DND-41 (cell line): Measurements from ENCODE around the gene SH2D3A.
"Not testable (repeated sequence)": the region's sequence is repeated elsewhere in the genome, so short reads cannot be mapped to it uniquely, and the experiment has no call there.

ENCODE experiments used
- ATAC-seq: fragments of 200-7000 bp; cut with Tn5 transposase; 3 replicates; pipeline ENCODE4 v1.9.1; 2021; ENCODE audit warnings: low read depth; ENCODE audit not compliant: insufficient read depth
- DNase-seq: peaks from one replicate; pipeline ENCODE4 v3.0.0-alpha.2; 2020
- H2AFZ ChIP-seq: 2 replicates; pipeline ENCODE4 v1.6.0; 2012; ENCODE audit warnings: low read depth, low read length
- H3K27ac ChIP-seq: 2 replicates; pipeline ENCODE4 v1.5.1; 2012; ENCODE audit warnings: low read length, inconsistent platforms
- H3K27me3 ChIP-seq: fragments of 200-600 bp; sonication (generic); 2 replicates; pipeline ENCODE4 v1.6.0; 2012; ENCODE audit warnings: low read length, mild to moderate bottlenecking, inconsistent platforms; ENCODE audit not compliant: insufficient read depth, poor library complexity
- H3K36me3 ChIP-seq: 2 replicates; pipeline ENCODE4 v1.5.1; 2012; ENCODE audit warnings: low read length, inconsistent platforms; ENCODE audit not compliant: insufficient read depth
- H3K4me1 ChIP-seq: 2 replicates; pipeline ENCODE4 v1.5.1; 2012; ENCODE audit warnings: mild to moderate bottlenecking, low read length; ENCODE audit not compliant: insufficient read depth
- H3K4me2 ChIP-seq: 2 replicates; pipeline ENCODE4 v1.6.0; 2012; ENCODE audit warnings: mild to moderate bottlenecking, moderate library complexity, low read length, inconsistent platforms; ENCODE audit not compliant: insufficient read depth
- H3K4me3 ChIP-seq, 2 experiments: fragments of 200-600 bp in 1 of 2; shearing (Covaris generic) in 1 of 2; 2 replicates each; pipeline ENCODE4 v1.5.1; 2012 to 2016; ENCODE audit warnings: inconsistent platforms in 2 of 2, low read length in 2 of 2, mild to moderate bottlenecking in 2 of 2, low read depth in 1 of 2, moderate library complexity in 1 of 2
- H3K79me2 ChIP-seq: 2 replicates; pipeline ENCODE4 v1.6.0; 2012; ENCODE audit warnings: low read length, inconsistent platforms; ENCODE audit not compliant: insufficient read depth
- H3K9ac ChIP-seq: 2 replicates; pipeline ENCODE4 v1.6.0; 2012; ENCODE audit warnings: low read depth, mild to moderate bottlenecking, inconsistent platforms, low read length, moderate library complexity
- H3K9me3 ChIP-seq: 2 replicates; pipeline ENCODE4 v1.5.1; 2012; ENCODE audit warnings: low read length, moderate library complexity, mild to moderate bottlenecking, inconsistent platforms; ENCODE audit not compliant: insufficient read depth, severe bottlenecking
- H4K20me1 ChIP-seq: 2 replicates; pipeline ENCODE4 v1.6.0; 2012; ENCODE audit warnings: low read length; ENCODE audit not compliant: insufficient read depth
- EZH2 ChIP-seq: IDR thresholded peaks from 3 replicates; pipeline ENCODE4 v1.6.1; 2012; ENCODE audit warnings: borderline replicate concordance, low read depth, mild to moderate bottlenecking, moderate library complexity, low read length, inconsistent platforms; ENCODE audit not compliant: severe bottlenecking
- TF ChIP-seq, protein P1 (sequence below): IDR thresholded peaks from 2 replicates; pipeline ENCODE4 v1.5.1; 2012; ENCODE audit warnings: borderline replicate concordance, low read length, moderate library complexity, mild to moderate bottlenecking; ENCODE audit not compliant: poor library complexity, severe bottlenecking; ENCODE audit errors: extremely low read depth

Gene SH2D3A

DNA sequence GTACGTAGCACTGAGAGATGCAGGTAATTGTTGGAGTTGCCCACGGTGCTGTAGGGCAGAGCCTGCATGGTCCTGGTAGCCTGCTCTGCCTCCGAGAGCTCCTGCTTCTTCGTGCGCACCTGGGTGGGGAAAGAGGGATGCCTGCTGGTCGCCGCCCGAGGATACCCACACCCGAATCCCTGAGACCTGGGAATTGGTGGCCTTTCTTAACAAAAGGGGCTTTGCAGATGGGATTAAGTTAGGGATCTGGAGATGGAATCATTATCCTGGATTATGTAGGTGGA is 56.2 kb downstream of the SH2D3A start:
- no peaks in the 10 kb centered on the region for H4K20me1 ChIP-seq
- no peaks in the 10 kb centered on the region for H3K79me2 ChIP-seq
- DNase-seq = no peak
- ATAC-seq = no peak
- no peak overlapping the region for H3K9ac ChIP-seq
- no peak overlapping the region for H3K4me3 ChIP-seq
- H3K27ac ChIP-seq = no peak overlapping the region
- H2AFZ ChIP-seq = no peak overlapping the region
- H3K9me3 ChIP-seq = no peaks in the 10 kb centered on the region
- H3K36me3 ChIP-seq = no peaks in the 10 kb centered on the region
- no peaks in the 10 kb centered on the region for H3K27me3 ChIP-seq
- TF ChIP-seq, protein P1, sequence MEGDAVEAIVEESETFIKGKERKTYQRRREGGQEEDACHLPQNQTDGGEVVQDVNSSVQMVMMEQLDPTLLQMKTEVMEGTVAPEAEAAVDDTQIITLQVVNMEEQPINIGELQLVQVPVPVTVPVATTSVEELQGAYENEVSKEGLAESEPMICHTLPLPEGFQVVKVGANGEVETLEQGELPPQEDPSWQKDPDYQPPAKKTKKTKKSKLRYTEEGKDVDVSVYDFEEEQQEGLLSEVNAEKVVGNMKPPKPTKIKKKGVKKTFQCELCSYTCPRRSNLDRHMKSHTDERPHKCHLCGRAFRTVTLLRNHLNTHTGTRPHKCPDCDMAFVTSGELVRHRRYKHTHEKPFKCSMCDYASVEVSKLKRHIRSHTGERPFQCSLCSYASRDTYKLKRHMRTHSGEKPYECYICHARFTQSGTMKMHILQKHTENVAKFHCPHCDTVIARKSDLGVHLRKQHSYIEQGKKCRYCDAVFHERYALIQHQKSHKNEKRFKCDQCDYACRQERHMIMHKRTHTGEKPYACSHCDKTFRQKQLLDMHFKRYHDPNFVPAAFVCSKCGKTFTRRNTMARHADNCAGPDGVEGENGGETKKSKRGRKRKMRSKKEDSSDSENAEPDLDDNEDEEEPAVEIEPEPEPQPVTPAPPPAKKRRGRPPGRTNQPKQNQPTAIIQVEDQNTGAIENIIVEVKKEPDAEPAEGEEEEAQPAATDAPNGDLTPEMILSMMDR = no peak
- no peak for TF ChIP-seq EZH2
- no peaks in the 10 kb centered on the region for H3K4me1 ChIP-seq
- no peak overlapping the region for H3K4me2 ChIP-seq

DNA sequence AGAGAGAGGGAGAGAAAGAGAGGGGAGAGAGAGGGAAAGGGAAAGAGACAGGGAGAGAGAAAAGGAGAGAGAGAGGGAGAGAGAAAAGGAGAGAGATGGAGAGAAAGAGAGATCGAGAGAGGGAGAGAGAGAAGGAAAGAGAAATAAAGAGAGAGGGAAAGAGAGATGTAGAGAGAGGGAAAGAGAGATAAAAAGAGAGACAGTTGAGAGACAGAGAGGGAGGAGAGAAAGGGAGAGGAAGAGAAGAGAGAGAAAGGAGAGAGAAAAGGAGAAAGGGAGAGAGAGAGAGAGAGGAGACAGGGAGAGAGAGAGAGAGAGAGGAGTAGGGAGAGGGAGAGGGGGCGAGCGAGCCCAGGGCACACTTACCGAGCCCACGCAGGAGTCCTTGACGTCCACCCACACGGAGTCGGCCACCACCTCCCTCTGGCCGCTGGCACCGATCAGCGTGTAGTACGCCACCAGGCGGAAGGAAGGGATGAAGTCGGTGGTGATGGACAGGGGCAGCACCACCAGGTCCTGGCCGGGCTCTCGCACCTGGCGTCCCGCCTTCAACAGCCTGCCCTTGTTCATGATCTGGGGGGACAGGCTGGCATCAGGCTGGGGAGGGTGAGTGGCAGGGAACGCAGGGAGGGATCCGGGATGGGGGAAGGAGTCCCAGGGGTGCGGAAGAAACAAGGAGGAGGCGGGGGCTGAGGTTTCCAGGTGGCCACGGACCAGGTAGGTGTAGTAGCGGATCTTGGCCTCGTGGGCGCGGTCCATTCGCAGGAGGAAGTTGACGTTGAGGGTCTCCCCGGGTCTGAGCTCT is 56.8 kb downstream of the SH2D3A start:
- no peak for DNase-seq
- Histone ChIP-seq H3K36me3 (no peaks in the 10 kb centered on the region), H2AFZ (no peak overlapping the region), H3K27ac (no peak overlapping the region), H3K4me3 (no peak overlapping the region), H3K9me3 (no peaks in the 10 kb centered on the region), H4K20me1 (no peaks in the 10 kb centered on the region), H3K4me1 (no peaks in the 10 kb centered on the region), H3K27me3 (no peaks in the 10 kb centered on the region), H3K4me2 (no peak overlapping the region), H3K9ac (no peak overlapping the region), H3K79me2 (no peaks in the 10 kb centered on the region)
- TF ChIP-seq EZH2 = no peak
- TF ChIP-seq, protein P1 = no peak
- ATAC-seq = no peak

DNA sequence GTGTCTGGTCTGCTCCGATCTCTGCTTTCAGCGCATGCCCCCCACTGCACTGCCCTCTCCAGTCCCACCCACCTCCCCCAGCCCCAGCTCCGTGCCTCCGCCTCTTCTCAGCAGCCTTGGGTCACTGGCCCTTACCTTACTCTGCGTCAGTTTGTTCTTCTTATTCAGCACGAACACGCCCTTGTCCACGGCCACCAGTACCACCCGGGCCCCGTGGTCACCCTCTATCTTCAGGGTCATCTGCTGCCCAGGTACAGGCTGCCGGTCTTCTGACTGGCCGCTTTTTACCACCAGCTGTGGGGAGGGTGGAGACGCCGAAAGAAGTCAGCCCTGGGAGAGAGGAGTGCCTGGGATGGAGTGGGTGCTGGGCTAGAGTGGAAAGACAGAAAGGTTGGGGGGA is 57.7 kb downstream of the SH2D3A start:
- TF ChIP-seq, protein P1 = no peak
- TF ChIP-seq EZH2 = no peak
- H3K4me1 ChIP-seq = no peaks in the 10 kb centered on the region
- no peaks in the 10 kb centered on the region for H3K9me3 ChIP-seq
- H3K9ac ChIP-seq = no peak overlapping the region
- no peaks in the 10 kb centered on the region for H3K79me2 ChIP-seq
- no peak overlapping the region for H2AFZ ChIP-seq
- DNase-seq (no peak), ATAC-seq (no peak)
- no peaks in the 10 kb centered on the region for H3K27me3 ChIP-seq
- no peaks in the 10 kb centered on the region for H3K36me3 ChIP-seq
- H3K27ac ChIP-seq = no peak overlapping the region
- H3K4me2 ChIP-seq = no peak overlapping the region
- no peak overlapping the region for H3K4me3 ChIP-seq
- no peaks in the 10 kb centered on the region for H4K20me1 ChIP-seq

DNA sequence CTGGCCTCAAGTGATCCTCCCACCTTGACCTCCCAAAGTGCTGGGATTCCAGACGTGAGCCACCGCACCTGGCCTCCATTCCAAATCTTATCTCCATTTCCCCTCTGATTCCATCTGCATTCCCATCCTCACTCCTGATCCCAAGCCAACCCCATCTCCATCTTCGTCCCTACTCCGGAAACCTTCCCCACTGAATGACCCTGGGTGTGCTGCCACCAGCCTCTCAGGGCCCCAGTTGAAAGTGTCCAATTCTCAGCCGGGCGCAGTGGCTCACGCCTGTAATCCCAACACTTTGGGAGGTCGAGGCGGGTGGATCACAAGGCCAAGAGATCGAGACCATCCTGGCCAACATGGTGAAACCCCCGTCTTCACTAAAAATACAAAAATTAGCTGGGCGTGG is 58.3 kb downstream of the SH2D3A start:
- not testable (repeated sequence) for ATAC-seq, H3K27me3 ChIP-seq

More for the DNA sequence above, 58.3 kb downstream of the SH2D3A start:
- H3K9me3 ChIP-seq, DNase-seq, H3K9ac ChIP-seq, H3K4me3 ChIP-seq, H4K20me1 ChIP-seq, H3K79me2 ChIP-seq, H2AFZ ChIP-seq, H3K27ac ChIP-seq, H3K36me3 ChIP-seq, H3K4me2 ChIP-seq, H3K4me1 ChIP-seq: not testable (repeated sequence)
